Right lung (tissue), 5 donors: ENCODE measurements around the gene FGF22. TPM values are rescaled to one million over a fixed set of nuclear protein-coding genes. Genes with fewer than 3 reads are reported as not detected.
"Not testable (repeated sequence)": the region's sequence is repeated elsewhere in the genome, so short reads cannot be mapped to it uniquely, and the experiment has no call there.

Source experiments
- DNase-seq, 2 donors: peaks; one replicate each; pipeline ENCODE4 v3.0.0-alpha.2; 2013
- polyA plus RNA-seq, 5 donors: library from polyadenylated mRNA; unstranded; fragments of 120-200 nt; gene quantifications; one replicate each; pipeline versions ENCODE4 v1.2.1 to v1.2.3, GENCODE V29; 2013; ENCODE audit warnings: inconsistent platforms in 1 of 5, low replicate concordance in 1 of 5; ENCODE audit not compliant: insufficient read length in 5 of 5, insufficient read depth in 1 of 5

FGF22 gene
- polyA plus RNA-seq, 5 donors, result 0.19 to 0.57 (median 0.22) TPM

GRCh38 chr19:620166-620862 is 19.4 kb upstream of the FGF22 start:
- no peak for DNase-seq

- DNase-seq, result not testable (repeated sequence)
These were observed 18.5 kb upstream of the FGF22 start for GRCh38 chr19:621191-621590.

- no peak for DNase-seq
These were observed 17.9 kb upstream of the FGF22 start for GRCh38 chr19:621819-622218.

GRCh38 chr19:622666-623065 is 17.0 kb upstream of the FGF22 start:
- no peak for DNase-seq

GRCh38 chr19:623175-623916 is 16.3 kb upstream of the FGF22 start:
- no peak for DNase-seq

- no peak for DNase-seq
These were observed 15.7 kb upstream of the FGF22 start for GRCh38 chr19:623974-624373.

GRCh38 chr19:624433-625109 is 15.1 kb upstream of the FGF22 start:
- no peak for DNase-seq

- no peak for DNase-seq
These were observed 14.4 kb upstream of the FGF22 start for GRCh38 chr19:625257-625656.

- not testable (repeated sequence) for DNase-seq
These were observed 13.1 kb upstream of the FGF22 start for GRCh38 chr19:626566-626965.

- no peak for DNase-seq
These were observed 11.5 kb upstream of the FGF22 start for GRCh38 chr19:628168-628567.

- DNase-seq, result not testable (repeated sequence)
These were observed 10.2 kb upstream of the FGF22 start for GRCh38 chr19:629515-629914.

- no peak for DNase-seq
These were observed 9.5 kb upstream of the FGF22 start for GRCh38 chr19:629961-630714.

- DNase-seq, result no peak
These were observed 7.1 kb upstream of the FGF22 start for GRCh38 chr19:632579-633067.

GRCh38 chr19:633068-633785 is 6.5 kb upstream of the FGF22 start, which contains the start of gene POLRMT:
TSS of gene POLRMT (minus strand) at chr19:633537. CDS start at chr19:633512, 25 bp downstream.
- peak; percentile 97 to 99 for DNase-seq

- DNase-seq, result no peak
These were observed 5.7 kb upstream of the FGF22 start for GRCh38 chr19:633786-634639.

- DNase-seq, result no peak
These were observed 4.6 kb upstream of the FGF22 start for GRCh38 chr19:634975-635652.

- DNase-seq, result no peak
These were observed 800 bp upstream of the FGF22 start for GRCh38 chr19:638906-639252.

- no peak for DNase-seq
These were observed 481 bp downstream of the FGF22 start for GRCh38 chr19:640161-640558.

GRCh38 chr19:640606-641189 is 1.0 kb downstream of the FGF22 start:
- no peak for DNase-seq
